Naive thymus-derived CD8-positive, alpha-beta T cell (primary cell): ENCODE data around the gene LKAAEAR1. TPM values are rescaled to one million over a fixed set of nuclear protein-coding genes. Genes with fewer than 3 reads are reported as not detected.

Experiments
- ATAC-seq, 2 donors: fragments of 150-1000 bp; cut with Tn5 transposase in 1 of 2; sonication (Bioruptor Pico), chemical (Tn5 transposase) in 1 of 2; 1 replicate in 1 of 2; 2 replicates in 1 of 2; pipeline ENCODE4 v1.10.0; 2021; ENCODE audit warnings: mild to moderate bottlenecking in 2 of 2, moderate library complexity in 2 of 2
- POLR2A ChIA-PET: fragments of 350-600 bp; sonication (Branson Sonifier 250); formaldehyde crosslinking; loops from one replicate; lab custom pipeline; 2021; ENCODE audit warnings: antibody characterized with exemption; lab: Charles Lee
- DNase-seq, 10 donors: peaks; one replicate each; pipeline versions ENCODE4 v3.0.0 to v3.0.0-alpha.2; 2020 to 2022
- H3K27ac Mint-ChIP-seq, 10 donors: one replicate each; pipeline ENCODE4 v1.8.0; 2020 to 2022; ENCODE audit warnings: mild to moderate bottlenecking in 10 of 10, mixed read lengths in 10 of 10, moderate library complexity in 4 of 10, inconsistent platforms in 1 of 10
- H3K27me3 Mint-ChIP-seq, 5 donors: one replicate each; pipeline ENCODE4 v1.8.0; 2021 to 2022; ENCODE audit warnings: mixed read lengths in 5 of 5
- H3K36me3 Mint-ChIP-seq, 3 donors: one replicate each; pipeline ENCODE4 v1.8.0; 2020 to 2022; ENCODE audit warnings: mixed read lengths in 3 of 3, mild to moderate bottlenecking in 2 of 3, inconsistent platforms in 1 of 3
- H3K4me1 Mint-ChIP-seq, 4 donors: one replicate each; pipeline ENCODE4 v1.8.0; 2021 to 2022; ENCODE audit warnings: mixed read lengths in 4 of 4
- H3K4me3 Mint-ChIP-seq, 10 donors: one replicate each; pipeline ENCODE4 v1.8.0; 2020 to 2022; ENCODE audit warnings: mild to moderate bottlenecking in 10 of 10, mixed read lengths in 10 of 10, moderate library complexity in 6 of 10, inconsistent platforms in 1 of 10
- H3K9me3 Mint-ChIP-seq, 9 donors: one replicate each; pipeline ENCODE4 v1.8.0; 2020 to 2022; ENCODE audit warnings: mixed read lengths in 9 of 9, mild to moderate bottlenecking in 3 of 9, inconsistent platforms in 1 of 9, moderate library complexity in 1 of 9
- polyA plus RNA-seq, 3 donors: library from polyadenylated mRNA; unstranded; fragments of 300-500 nt; fragmentation: Illumina TruSeq; gene quantifications; one replicate each; pipeline ENCODE4 v1.2.3, GENCODE V29; 2021
- total RNA-seq, 8 experiments: library from RNA in 2 of 8; stranded (reverse) in 2 of 8; gene quantifications; one replicate each; pipeline ENCODE4 v1.2.3 and lab custom pipeline; 2021 to 2026

The LKAAEAR1 gene
- total and polyA plus RNA-seq, 5 experiments from 2014 or later, result 0.63 to 1.1 TPM; not detected in 3

DNA sequence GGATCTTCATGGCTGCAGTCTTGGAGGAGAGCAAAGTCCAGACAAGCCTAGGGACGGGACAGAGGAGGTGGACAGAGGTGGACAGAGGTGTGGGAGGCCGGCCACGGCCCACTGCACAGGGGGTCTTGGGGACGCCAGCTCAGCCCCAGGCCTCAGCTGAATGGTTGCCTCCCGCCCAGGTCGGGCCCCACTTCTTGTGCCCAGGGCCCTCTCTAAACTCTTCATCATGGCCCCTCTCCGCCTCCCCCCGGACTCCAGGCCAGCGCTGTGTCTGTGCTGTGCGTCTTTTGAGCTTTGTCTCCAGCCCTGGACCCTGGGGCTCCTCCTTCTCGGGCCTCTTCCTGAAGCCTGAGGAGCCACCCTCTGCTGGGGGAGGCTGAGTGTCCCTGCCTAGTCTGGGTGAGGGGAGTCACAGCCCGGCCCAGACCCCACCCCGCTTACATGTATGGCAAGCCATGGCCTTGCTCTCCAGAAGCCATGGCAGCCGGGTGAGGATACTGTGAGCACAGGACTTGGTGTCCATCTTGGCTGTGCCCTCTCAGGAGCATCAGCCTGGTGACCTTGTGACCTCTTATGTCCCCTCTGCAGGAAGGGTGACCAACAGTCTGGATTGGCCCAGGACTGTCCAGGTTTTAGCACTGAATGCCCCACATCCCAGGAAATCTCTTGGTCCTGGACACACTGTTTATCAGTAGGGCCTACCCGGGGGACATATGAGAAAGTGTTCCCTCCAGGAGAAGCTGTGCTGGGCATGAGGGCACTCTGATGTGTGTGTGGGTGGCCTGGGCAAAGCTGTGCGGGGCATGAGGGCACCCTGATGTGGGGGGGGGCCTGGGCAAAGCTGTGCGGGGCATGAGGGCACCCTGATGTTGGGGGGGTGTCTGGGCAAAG, 32.6 kb upstream of the LKAAEAR1 start:
- Mint-ChIP-seq H3K4me1 (peaks cover 7 to 9% (median 9%) of the 10 kb centered on the region in 4 donors), H3K9me3 (no peaks in the 10 kb centered on the region), H3K27ac (peak overlapping the region in 1 of 10 donors; percentile 84), H3K27me3 (peaks cover 0 to 5% (median 1%) of the 10 kb centered on the region in 5 donors), H3K4me3 (no peak overlapping the region), H3K36me3 (no peaks in the 10 kb centered on the region)
- peak in 2 of 10 donors; percentile 14 to 58 for DNase-seq
- POLR2A ChIA-PET, result no interaction called here
- ATAC-seq, result no peak

- Mint-ChIP-seq H3K4me3 (no peak overlapping the region), H3K36me3 (no peaks in the 10 kb centered on the region), H3K9me3 (no peaks in the 10 kb centered on the region), H3K27me3 (no peaks in the 10 kb centered on the region), H3K27ac (peak overlapping the region in 1 of 10 donors; percentile 84), H3K4me1 (peaks cover 7 to 9% (median 9%) of the 10 kb centered on the region in 4 donors)
- peak in 1 of 10 donors; percentile 32 for DNase-seq
- POLR2A ChIA-PET, result no interaction called here
- no peak for ATAC-seq
Observed at GRCh38 chr20:64116016-64116415, 31.8 kb upstream of the LKAAEAR1 start.

GRCh38 chr20:64115171-64115911, 31.1 kb upstream of the LKAAEAR1 start:
- no peak overlapping the region for H3K4me3 Mint-ChIP-seq
- POLR2A ChIA-PET, result no interaction called here
- no peak for ATAC-seq

GRCh38 chr20:64114356-64114971, 30.3 kb upstream of the LKAAEAR1 start:
- ATAC-seq (no peak), DNase-seq (peak in 1 of 10 donors; percentile 37)
- no peak overlapping the region for H3K4me3 Mint-ChIP-seq
- H3K27ac Mint-ChIP-seq, result peak overlapping the region in 2 of 10 donors; percentile 33 to 50
- POLR2A ChIA-PET, result no interaction called here
- H3K9me3 Mint-ChIP-seq, result no peaks in the 10 kb centered on the region
- H3K4me1 Mint-ChIP-seq, result peaks cover 0 to 1% (median 0%) of the 10 kb centered on the region in 4 donors
- H3K36me3 Mint-ChIP-seq, result no peaks in the 10 kb centered on the region
- H3K27me3 Mint-ChIP-seq, result no peaks in the 10 kb centered on the region

More at GRCh38 chr20:64115171-64115911, 31.1 kb upstream of the LKAAEAR1 start:
- Mint-ChIP-seq H3K27me3 (no peaks in the 10 kb centered on the region), H3K36me3 (no peaks in the 10 kb centered on the region), H3K27ac (no peak overlapping the region), H3K9me3 (no peaks in the 10 kb centered on the region), H3K4me1 (peaks cover 5 to 8% (median 6%) of the 10 kb centered on the region in 4 donors)
- peak in 1 of 10 donors; percentile 48 for DNase-seq

DNA sequence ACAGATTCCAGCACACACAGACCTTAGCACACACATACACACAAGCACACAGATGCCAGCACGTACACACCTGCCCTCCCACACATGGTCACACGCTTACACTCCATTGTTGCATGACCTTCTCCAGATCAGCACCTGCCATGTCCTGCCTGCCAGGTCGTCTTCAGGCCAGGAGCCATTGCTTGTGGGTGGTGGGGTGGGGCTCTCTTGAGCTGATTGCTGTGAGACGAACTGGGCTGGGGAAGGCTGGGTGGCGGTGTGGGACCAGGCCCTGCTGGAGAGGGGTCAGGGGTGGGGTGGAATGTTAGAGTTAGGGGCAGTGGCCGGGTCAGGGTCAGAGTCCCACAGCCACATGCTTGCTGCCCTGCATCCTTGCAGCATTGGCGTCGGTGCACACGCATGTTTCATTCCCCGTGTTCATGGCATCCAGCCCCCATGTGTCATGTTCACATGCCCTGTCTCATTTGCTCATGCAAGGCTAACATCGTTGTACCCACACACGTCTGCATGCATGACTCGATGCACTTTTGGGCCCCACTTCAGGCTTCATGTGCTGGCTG, 29.7 kb upstream of the LKAAEAR1 start:
- POLR2A ChIA-PET, result no interaction called here
- peak in 1 of 10 donors; percentile 30 for DNase-seq

GRCh38 chr20:64113444-64113775, 29.2 kb upstream of the LKAAEAR1 start:
- Mint-ChIP-seq H3K27me3 (no peaks in the 10 kb centered on the region), H3K4me3 (no peak overlapping the region), H3K27ac (no peak overlapping the region), H3K4me1 (peaks cover 0 to 1% (median under 1%) of the 10 kb centered on the region in 4 donors), H3K9me3 (no peaks in the 10 kb centered on the region), H3K36me3 (no peaks in the 10 kb centered on the region)
- ATAC-seq (no peak), DNase-seq (no peak)
- POLR2A ChIA-PET, result no interaction called here

More for the DNA sequence above, 29.7 kb upstream of the LKAAEAR1 start:
- Mint-ChIP-seq H3K27me3 (no peaks in the 10 kb centered on the region), H3K27ac (peak overlapping the region in 1 of 10 donors; percentile 50), H3K4me3 (no peak overlapping the region), H3K4me1 (peaks cover 0 to 1% (median under 1%) of the 10 kb centered on the region in 4 donors), H3K9me3 (no peaks in the 10 kb centered on the region), H3K36me3 (no peaks in the 10 kb centered on the region)
- no peak for ATAC-seq

DNA sequence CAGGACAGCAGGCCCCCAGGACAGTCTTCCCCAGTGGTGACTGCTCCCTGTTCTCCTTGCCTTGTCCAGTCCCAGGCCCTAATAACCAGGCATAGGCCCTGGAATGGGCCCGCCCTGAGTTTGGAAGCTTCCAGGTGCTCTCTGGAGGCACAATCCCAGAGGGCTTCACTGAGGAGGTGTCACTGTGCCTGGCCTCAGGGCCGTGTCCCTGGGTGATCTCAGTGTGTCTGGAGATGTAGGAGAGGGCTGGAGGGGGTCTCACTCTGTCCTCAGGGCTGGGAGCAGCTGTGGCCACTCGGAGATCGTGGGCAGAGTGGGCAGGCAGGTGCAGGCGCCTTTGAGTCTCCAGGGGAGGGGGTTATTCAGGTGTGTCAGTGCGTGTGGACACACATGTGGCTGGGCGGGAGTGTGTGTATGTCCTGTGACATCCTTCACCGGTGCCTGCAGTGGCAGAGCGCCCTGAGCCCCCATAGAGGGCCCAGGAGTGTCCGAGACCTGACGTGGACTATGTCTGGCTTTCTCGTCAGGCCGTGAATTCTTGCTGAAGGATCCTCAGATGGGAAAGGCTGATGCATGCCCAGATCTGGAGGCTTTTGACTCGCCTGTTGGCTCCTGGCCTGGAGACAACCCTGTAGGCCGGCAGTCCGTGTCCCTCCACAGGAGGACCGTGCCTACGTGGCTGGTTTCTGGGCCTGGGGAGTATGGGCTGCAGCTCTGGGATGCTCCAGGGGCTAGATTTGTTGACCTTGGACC, 28.7 kb upstream of the LKAAEAR1 start:
- no peak overlapping the region for H3K4me3 Mint-ChIP-seq
- H3K4me1 Mint-ChIP-seq, result peaks cover 3 to 6% (median 5%) of the 10 kb centered on the region in 4 donors
- no peaks in the 10 kb centered on the region for H3K27me3 Mint-ChIP-seq
- DNase-seq, result peak in 1 of 10 donors; percentile 48
- no peak overlapping the region for H3K27ac Mint-ChIP-seq
- no peaks in the 10 kb centered on the region for H3K36me3 Mint-ChIP-seq
- no peaks in the 10 kb centered on the region for H3K9me3 Mint-ChIP-seq
- POLR2A ChIA-PET, result no interaction called here
- no peak for ATAC-seq

- ATAC-seq, result no peak
- Mint-ChIP-seq H3K4me3 (no peak overlapping the region), H3K27me3 (no peaks in the 10 kb centered on the region), H3K27ac (peak overlapping the region in 1 of 10 donors; percentile 40), H3K9me3 (no peaks in the 10 kb centered on the region), H3K36me3 (no peaks in the 10 kb centered on the region), H3K4me1 (peaks cover 8 to 15% (median 12%) of the 10 kb centered on the region in 4 donors)
- peak in 1 of 10 donors; percentile 13 for DNase-seq
- POLR2A ChIA-PET, result no interaction called here
Observed at GRCh38 chr20:64111841-64112641, 27.8 kb upstream of the LKAAEAR1 start.

DNA sequence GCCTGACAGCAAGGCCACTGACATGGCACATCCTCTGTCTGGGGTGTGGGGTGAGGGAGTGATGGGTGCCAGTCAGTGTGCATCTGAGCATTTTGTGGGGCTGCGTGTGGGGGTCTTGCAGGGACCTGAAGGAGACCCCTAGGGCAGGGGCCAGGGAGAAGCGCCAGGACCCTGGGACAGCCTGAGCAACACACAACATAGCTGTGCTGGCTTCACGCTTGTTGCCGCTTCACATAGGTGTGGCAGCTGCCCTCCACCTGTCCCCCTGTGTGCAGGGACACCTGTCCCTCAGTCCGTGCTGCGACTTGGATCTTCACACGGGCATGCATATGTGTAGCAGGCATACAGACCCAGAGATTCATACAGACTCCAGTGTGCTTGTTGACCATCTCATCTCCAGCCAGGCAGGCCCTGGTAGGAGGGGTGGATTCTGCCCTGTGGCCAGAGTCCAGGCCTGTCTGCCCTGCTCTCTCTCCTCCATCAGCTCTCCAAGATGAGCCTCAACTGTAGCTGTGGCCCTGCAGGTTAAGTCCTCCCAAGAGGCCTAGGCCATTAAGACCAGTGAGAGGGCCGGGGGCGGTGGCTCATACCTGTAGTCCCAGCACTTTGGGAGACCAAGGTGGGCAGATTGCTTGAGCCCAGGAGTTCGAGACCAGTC, 26.3 kb upstream of the LKAAEAR1 start:
- Mint-ChIP-seq H3K27me3 (no peaks in the 10 kb centered on the region), H3K36me3 (no peaks in the 10 kb centered on the region), H3K4me3 (no peak overlapping the region), H3K9me3 (no peaks in the 10 kb centered on the region), H3K27ac (no peak overlapping the region), H3K4me1 (peaks cover 11 to 20% (median 14%) of the 10 kb centered on the region in 4 donors)
- ATAC-seq (no peak), DNase-seq (peak in 1 of 10 donors; percentile 41)
- POLR2A ChIA-PET, result no interaction called here

GRCh38 chr20:64109831-64110391, 25.7 kb upstream of the LKAAEAR1 start:
- H3K27ac Mint-ChIP-seq, result no peak overlapping the region
- DNase-seq, result peak in 2 of 10 donors; percentile 10 to 45
- no peak for ATAC-seq
- no peaks in the 10 kb centered on the region for H3K9me3 Mint-ChIP-seq
- H3K27me3 Mint-ChIP-seq, result no peaks in the 10 kb centered on the region
- peaks cover 11 to 20% (median 14%) of the 10 kb centered on the region in 4 donors for H3K4me1 Mint-ChIP-seq
- POLR2A ChIA-PET, result no interaction called here
- no peaks in the 10 kb centered on the region for H3K36me3 Mint-ChIP-seq
- no peak overlapping the region for H3K4me3 Mint-ChIP-seq
